Measurements from ENCODE around the gene ATP11B. TPM values are rescaled to one million over a fixed set of nuclear protein-coding genes. Genes with fewer than 3 reads are reported as not detected.
A peak's percentile ranks its signal among the peaks of the same experiment; 100 is the strongest.

ATP11B gene
- total RNA-seq, 8 experiments from 2014 or later = 16.8 to 45.6 (median 28.7) TPM

DNA sequence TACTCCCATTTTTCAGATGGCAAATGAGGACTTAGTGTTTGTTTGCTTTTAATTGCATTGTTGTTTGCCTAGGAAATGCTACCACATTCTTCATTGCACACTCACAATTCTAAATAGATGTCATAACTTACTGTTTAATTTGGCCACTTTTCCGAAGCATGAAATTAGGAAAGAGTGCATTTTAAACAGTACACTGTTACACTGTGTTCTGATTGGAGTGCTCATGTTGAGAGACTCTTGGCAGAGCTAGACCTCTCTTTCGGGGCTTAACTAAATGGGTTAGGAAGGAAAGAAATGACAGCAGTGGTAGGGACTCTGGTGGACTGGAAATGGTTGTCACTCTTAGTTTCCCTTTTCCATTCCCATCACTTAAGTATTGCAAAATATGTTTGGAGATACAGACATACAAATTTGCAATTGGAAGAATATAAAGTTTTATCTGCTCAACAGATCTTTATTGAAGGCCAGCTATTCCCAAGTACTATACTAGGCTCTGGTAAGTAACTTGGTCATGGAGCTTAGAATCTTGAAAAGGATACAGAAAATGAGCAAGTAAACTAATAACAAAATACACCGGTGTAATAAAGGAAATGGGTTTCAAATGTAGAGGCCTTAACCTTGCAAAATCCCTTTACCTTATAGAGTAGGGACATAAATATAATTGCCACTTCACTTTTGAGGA lies 96.8 kb downstream of the ATP11B start:
- in situ Hi-C loops (cut with MboI; ENCODE audit: low pct_unique_long_range_greater_than_20kb in 2 of 9, low sequenced_read_pairs in 9 of 9, unreplicated experiment in 9 of 9) = no loop called here
- 85 to 100% (median 98%) methylated on average over 1 to 3 of the region's 3 CpGs for WGBS, 10 experiments
- Histone ChIP-seq H3K4me3 (no peak overlapping the region), H3K4me1 (replicated peaks in 1 of 2) (no peaks in the 10 kb centered on the region), H3K27ac (no peak overlapping the region)
- no peak for ATAC-seq (replicated peaks in 6 of 8)

DNA sequence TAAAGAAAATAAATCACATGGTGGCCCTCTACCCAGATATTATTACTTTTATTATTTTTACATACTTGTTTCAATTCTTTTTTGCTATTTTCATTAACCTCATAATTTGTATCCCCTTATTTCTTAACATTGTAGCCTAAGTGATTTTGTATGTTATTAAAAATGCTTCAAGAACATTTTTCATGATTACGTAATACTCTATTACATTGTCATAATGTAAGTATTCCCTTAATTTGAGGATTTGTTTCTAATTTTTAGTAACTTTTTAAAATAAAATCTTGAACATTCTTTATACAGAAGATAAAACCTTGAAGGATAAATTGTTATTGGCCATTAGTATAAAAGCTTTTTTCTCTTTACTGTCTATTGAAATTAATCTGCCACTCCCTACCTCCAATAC lies 98.1 kb downstream of the ATP11B start:
- ATAC-seq (replicated peaks in 6 of 8) = no peak
- in situ Hi-C loops (cut with MboI; ENCODE audit: low pct_unique_long_range_greater_than_20kb in 2 of 9, low sequenced_read_pairs in 9 of 9, unreplicated experiment in 9 of 9) = no loop called here
- WGBS, 10 experiments = 83 to 100% (median 100%) methylated on average over 1 of the region's 1 CpG; no CpG with 5 or more reads in 1 of the 10 experiments
- Histone ChIP-seq H3K4me1 (replicated peaks in 1 of 2) (no peaks in the 10 kb centered on the region), H3K4me3 (no peak overlapping the region), H3K27ac (no peak overlapping the region)

- in situ Hi-C loops (cut with MboI; ENCODE audit: low pct_unique_long_range_greater_than_20kb in 2 of 9, low sequenced_read_pairs in 9 of 9, unreplicated experiment in 9 of 9) = no loop called here
- 91 to 100% (median 97%) methylated on average over 2 to 4 of the region's 4 CpGs; no CpG with 5 or more reads in 2 of the 10 experiments for WGBS, 10 experiments
- Histone ChIP-seq H3K4me1 (replicated peaks in 1 of 2) (no peaks in the 10 kb centered on the region), H3K27ac (no peak overlapping the region), H3K4me3 (no peak overlapping the region)
- ATAC-seq (replicated peaks in 6 of 8) = no peak
Measured at GRCh38 chr3:182892226-182892625, 98.9 kb downstream of the ATP11B start.

DNA sequence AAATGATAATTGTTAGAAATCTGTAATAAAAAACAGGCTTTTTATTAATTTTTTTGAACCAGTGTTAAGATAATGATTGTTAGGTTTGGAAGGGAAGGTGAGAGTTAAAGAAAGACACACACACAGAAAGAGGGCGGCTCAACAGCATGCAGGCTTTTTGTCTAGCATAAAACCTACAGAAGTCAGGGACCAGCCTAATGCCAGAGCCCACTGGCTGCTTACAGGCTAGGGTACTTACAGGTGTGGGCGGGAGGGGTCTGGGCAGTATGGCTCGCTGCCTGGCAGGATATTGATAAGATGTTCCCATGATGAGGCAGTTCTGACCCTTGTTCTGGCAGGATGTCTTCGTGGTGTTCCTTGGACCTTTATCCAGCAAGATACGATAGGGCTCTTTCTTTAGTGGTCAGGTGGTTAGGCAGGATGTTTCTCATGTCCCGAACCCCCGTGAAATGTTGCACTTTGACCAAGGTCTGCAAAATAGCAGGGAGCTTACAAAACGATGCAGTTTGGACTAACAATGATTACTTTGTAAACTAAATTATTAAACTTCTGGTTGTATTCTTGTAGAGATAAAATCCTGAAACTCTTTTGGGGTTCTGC lies 102.3 kb downstream of the ATP11B start:
- in situ Hi-C loops (cut with MboI; ENCODE audit: low pct_unique_long_range_greater_than_20kb in 2 of 9, low sequenced_read_pairs in 9 of 9, unreplicated experiment in 9 of 9) = no loop called here
- no peak for ATAC-seq (replicated peaks in 6 of 8)

DNA sequence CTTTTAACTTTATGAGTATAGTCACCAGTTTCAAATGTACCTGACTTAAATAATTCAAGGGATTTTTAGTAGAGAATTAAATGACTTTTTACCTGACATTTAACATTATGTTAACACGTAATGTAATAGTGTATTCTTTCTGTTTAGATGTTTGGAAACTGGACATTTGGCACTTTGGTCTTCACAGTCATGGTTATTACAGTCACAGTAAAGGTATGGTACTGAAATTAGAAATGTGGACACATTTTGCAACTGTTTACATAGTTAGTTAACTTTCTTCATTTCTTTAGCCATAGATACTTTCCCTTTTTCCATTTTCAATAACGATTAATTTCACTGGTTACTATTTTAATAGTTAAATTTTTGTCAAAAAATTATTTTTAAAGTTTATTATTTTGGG lies 103.2 kb downstream of the ATP11B start:
- H3K4me1 ChIP-seq (replicated peaks in 1 of 2) = no peaks in the 10 kb centered on the region
- no peak for ATAC-seq (replicated peaks in 6 of 8)
- H3K4me3 ChIP-seq = no peak overlapping the region
- in situ Hi-C loops (cut with MboI; ENCODE audit: low pct_unique_long_range_greater_than_20kb in 2 of 9, low sequenced_read_pairs in 9 of 9, unreplicated experiment in 9 of 9) = no loop called here
- no peak overlapping the region for H3K27ac ChIP-seq
- 80 to 100% (median 94%) methylated on average over 1 to 2 of the region's 2 CpGs for WGBS, 10 experiments

More for the DNA sequence above, 102.3 kb downstream of the ATP11B start:
- WGBS, 10 experiments = 40 to 93% (median 88%) methylated on average over 1 to 7 of the region's 8 CpGs; no CpG with 5 or more reads in 1 of the 10 experiments
- Histone ChIP-seq H3K4me1 (replicated peaks in 1 of 2) (no peaks in the 10 kb centered on the region), H3K4me3 (no peak overlapping the region), H3K27ac (no peak overlapping the region)

DNA sequence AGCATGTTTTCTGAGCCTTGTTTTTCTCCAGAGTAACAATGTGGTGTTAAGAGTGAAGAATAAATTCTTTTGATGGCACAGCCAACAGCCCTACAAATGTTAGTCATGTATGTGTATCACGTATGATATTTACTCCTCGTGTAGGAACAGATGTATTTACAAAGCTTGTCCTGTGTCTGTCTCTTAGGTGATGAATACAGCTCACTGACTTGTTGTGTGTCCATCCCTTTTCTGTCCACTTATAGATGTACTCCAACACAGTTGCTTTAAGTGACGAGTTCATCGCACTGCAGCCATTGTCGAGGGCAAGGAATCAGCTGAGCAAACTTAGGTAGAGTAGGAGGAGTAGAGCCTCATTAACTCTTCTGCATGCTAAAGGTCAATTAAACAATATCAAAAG lies 108.9 kb downstream of the ATP11B start:
- Histone ChIP-seq H3K4me3 (no peak overlapping the region), H3K4me1 (replicated peaks in 1 of 2) (no peaks in the 10 kb centered on the region), H3K27ac (no peak overlapping the region)
- peak in 2 of 8 experiments; percentile 41 to 96 for ATAC-seq (replicated peaks in 6 of 8)
- WGBS, 10 experiments = 0 to 84% (median 67%) methylated on average over 1 to 5 of the region's 5 CpGs; no CpG with 5 or more reads in 1 of the 10 experiments
- in situ Hi-C loops (cut with MboI; ENCODE audit: low pct_unique_long_range_greater_than_20kb in 2 of 9, low sequenced_read_pairs in 9 of 9, unreplicated experiment in 9 of 9) = no loop called here

DNA sequence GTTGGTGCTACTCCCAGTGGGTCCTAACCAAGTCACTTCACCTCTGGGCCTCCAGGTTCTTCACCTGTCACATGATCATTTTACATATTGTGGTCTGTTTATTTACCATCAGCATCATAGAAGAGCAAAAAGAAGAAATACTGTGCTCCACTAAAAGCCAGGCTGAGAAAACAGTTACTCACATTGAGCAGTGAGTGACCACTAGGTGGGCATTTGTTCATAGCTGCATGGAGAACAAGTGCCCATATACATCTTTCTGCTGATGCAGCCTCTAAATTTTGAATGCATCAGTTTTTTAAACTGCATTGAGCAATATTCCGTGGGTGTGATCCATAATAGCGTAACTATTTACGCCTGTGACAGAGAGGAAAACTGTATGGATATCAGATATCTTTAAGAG lies 110.9 kb downstream of the ATP11B start:
- peak in 2 of 8 experiments; percentile 25 to 68 for ATAC-seq (replicated peaks in 6 of 8)
- in situ Hi-C loops (cut with MboI; ENCODE audit: low pct_unique_long_range_greater_than_20kb in 2 of 9, low sequenced_read_pairs in 9 of 9, unreplicated experiment in 9 of 9) = no loop called here
- Histone ChIP-seq H3K4me3 (no peak overlapping the region), H3K4me1 (replicated peaks in 1 of 2) (no peaks in the 10 kb centered on the region), H3K27ac (no peak overlapping the region)
- WGBS, 10 experiments = 69 to 100% (median 95%) methylated on average over 2 to 3 of the region's 3 CpGs; no CpG with 5 or more reads in 3 of the 10 experiments

- H3K4me1 ChIP-seq (replicated peaks in 1 of 2) = no peaks in the 10 kb centered on the region
- 89 to 100% (median 95%) methylated on average over 1 to 4 of the region's 4 CpGs; no CpG with 5 or more reads in 3 of the 10 experiments for WGBS, 10 experiments
- in situ Hi-C loops (cut with MboI; ENCODE audit: low pct_unique_long_range_greater_than_20kb in 2 of 9, low sequenced_read_pairs in 9 of 9, unreplicated experiment in 9 of 9) = no loop called here
- H3K27ac ChIP-seq = no peak overlapping the region
- no peak for ATAC-seq (replicated peaks in 6 of 8)
- no peak overlapping the region for H3K4me3 ChIP-seq
Measured at GRCh38 chr3:182905623-182906022, 112.3 kb downstream of the ATP11B start.

GRCh38 chr3:182906036-182906435 lies 112.7 kb downstream of the ATP11B start:
- ATAC-seq (replicated peaks in 6 of 8) = no peak
- Histone ChIP-seq H3K27ac (no peak overlapping the region), H3K4me3 (no peak overlapping the region), H3K4me1 (replicated peaks in 1 of 2) (no peaks in the 10 kb centered on the region)
- in situ Hi-C loops (cut with MboI; ENCODE audit: low pct_unique_long_range_greater_than_20kb in 2 of 9, low sequenced_read_pairs in 9 of 9, unreplicated experiment in 9 of 9) = no loop called here
- 40 to 100% (median 91%) methylated on average over 1 of the region's 1 CpG; no CpG with 5 or more reads in 1 of the 10 experiments for WGBS, 10 experiments

- no peak for ATAC-seq (replicated peaks in 6 of 8)
- Histone ChIP-seq H3K4me3 (no peak overlapping the region), H3K27ac (no peak overlapping the region), H3K4me1 (replicated peaks in 1 of 2) (no peaks in the 10 kb centered on the region)
- 83 to 100% (median 100%) methylated on average over 1 of the region's 1 CpG; no CpG with 5 or more reads in 6 of the 10 experiments for WGBS, 10 experiments
- in situ Hi-C loops (cut with MboI; ENCODE audit: low pct_unique_long_range_greater_than_20kb in 2 of 9, low sequenced_read_pairs in 9 of 9, unreplicated experiment in 9 of 9) = no loop called here
Measured at GRCh38 chr3:182908471-182908870, 115.2 kb downstream of the ATP11B start.

- H3K4me1 ChIP-seq (replicated peaks in 1 of 2) = no peaks in the 10 kb centered on the region
- WGBS, 10 experiments = 29 to 100% (median 87%) methylated on average over 1 to 5 of the region's 5 CpGs; no CpG with 5 or more reads in 2 of the 10 experiments
- in situ Hi-C loops (cut with MboI; ENCODE audit: low pct_unique_long_range_greater_than_20kb in 2 of 9, low sequenced_read_pairs in 9 of 9, unreplicated experiment in 9 of 9) = no loop called here
- no peak overlapping the region for H3K27ac ChIP-seq
- ATAC-seq (replicated peaks in 6 of 8) = peak in 3 of 8 experiments; percentile 29 to 74 (median 65)
- H3K4me3 ChIP-seq = no peak overlapping the region
Measured at GRCh38 chr3:182909318-182910040, 116.2 kb downstream of the ATP11B start.

- WGBS, 10 experiments = 88 to 100% (median 93%) methylated on average over 1 to 4 of the region's 5 CpGs; no CpG with 5 or more reads in 1 of the 10 experiments
- no peaks in the 10 kb centered on the region for H3K4me1 ChIP-seq (replicated peaks in 1 of 2)
- in situ Hi-C loops (cut with MboI; ENCODE audit: low pct_unique_long_range_greater_than_20kb in 2 of 9, low sequenced_read_pairs in 9 of 9, unreplicated experiment in 9 of 9) = no loop called here
- H3K4me3 ChIP-seq = no peak overlapping the region
- H3K27ac ChIP-seq = no peak overlapping the region
- ATAC-seq (replicated peaks in 6 of 8) = peak in 2 of 8 experiments; percentile 51 to 59
Measured at GRCh38 chr3:182910936-182911781, 117.9 kb downstream of the ATP11B start.

Measured in motor neuron (in vitro differentiated cells).